Measurements from ENCODE around the gene SURF6.
"Not testable (repeated sequence)": the region's sequence is repeated elsewhere in the genome, so short reads cannot be mapped to it uniquely, and the experiment has no call there.

The SURF6 gene

DNA sequence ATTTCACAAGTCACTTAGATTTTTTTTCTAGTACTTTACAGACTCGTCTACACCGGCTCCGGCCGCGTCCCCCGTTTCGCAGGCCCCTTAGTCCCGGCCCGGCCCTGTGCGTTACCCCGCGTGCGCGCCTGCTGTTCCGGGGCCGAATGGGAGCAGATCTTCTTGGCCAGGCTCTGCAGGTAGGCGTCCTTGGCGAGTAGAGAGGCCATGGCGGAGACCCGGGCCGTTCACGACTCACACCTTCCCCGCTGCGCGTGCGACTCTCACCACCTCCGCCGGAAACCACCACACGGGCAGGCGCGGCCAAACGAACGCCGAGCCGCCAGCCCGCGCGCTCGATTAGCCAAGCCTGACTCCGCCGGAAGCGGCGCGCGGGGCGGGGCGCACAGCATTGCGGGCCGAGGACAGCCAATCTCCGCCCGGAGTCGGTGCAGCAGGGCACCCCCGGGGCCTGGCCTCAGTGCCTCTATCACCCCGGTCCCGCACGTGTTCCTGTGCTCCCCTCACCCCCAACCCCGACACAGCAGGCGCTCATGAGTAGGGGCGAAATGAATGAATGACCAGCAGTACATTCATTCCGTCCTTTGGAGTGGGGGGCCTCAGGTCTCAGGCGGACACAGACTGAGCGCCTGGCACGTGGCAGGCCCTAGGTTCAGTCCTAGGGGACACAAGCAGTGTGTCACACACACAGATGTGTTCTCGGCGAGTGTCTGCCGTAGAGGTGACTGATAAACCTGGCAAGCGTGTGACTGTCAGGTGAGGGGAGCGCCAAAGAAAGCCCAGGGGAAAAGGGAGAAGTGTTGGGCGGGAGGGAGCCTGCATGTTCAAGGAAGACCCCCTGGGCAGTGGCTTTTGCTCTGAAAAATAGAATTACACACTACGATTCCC, at the start of gene SURF6:
SURF6 (minus strand) TSS at position 265 of the 888 bp plus-strand sequence; CDS start at position 209, 56 bp downstream.
- DNase-seq = peak; percentile 96

DNA sequence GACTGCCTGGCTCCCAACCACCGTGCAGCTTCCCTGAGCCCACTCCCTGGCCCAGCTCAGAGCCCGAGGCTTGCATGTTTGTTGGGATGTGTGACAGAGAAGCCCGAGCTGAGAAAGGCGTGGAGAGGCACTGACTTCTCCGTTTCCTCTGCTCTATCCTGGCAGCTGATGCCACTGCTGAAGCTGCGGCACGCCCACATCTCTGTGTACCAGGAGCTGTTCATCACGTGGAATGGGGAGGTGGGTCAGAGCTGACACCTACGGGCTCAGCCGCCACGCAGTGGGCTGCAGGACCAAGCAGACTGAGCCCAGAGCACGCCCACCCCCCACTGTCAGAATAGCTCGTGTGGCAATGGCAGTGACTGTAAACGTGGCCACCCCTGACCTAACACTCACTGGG, 49.5 kb upstream of the SURF6 start:
- no peak for DNase-seq

DNA sequence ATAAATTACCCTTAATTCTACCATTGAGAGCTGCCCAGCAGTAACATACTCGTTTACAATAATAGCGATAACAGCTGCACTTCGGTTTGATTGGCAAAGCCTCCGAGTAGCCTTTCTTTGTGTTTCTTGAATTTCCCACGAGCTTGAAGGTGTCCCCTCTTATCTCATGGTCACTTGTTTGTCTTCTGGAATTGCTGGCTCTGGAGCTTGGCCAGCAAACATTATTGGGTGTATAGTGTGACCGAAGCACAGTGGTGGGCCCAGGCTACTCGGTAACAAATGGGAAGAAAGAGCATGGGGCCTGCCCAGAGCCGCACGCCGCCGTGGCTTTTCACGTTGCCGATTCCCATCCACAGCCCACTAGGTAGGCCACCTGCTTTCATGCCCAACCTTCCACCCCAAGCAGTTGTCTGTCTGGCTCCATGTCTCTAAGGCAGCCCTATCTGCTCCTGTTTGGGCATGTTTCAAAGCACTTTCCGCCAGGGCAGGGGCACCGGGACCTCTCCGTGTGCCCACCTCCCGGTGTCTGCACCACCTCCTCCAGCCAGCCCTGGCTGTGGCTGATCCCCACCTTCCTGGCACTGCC, 48.8 kb upstream of the SURF6 start:
- no peak for DNase-seq

DNA sequence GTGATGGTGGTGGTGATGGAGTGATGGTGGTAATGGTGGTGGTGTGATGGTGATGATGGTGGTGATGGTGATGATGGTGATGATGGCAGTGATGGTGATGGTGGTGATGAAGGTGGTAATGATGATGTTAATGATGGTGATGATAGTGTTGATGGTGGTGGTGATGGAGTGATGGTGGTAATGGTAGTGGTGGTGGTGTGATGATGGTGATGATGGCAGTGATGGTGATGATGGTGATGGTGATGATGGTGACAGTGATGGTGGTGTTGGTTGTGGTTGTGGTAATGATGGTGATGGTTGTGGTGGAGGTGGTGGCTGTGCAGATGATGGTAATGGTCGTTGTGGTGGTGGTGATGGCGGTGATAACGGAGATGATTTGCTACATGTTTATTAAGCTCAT, 47.5 kb upstream of the SURF6 start:
- no peak for DNase-seq

DNA sequence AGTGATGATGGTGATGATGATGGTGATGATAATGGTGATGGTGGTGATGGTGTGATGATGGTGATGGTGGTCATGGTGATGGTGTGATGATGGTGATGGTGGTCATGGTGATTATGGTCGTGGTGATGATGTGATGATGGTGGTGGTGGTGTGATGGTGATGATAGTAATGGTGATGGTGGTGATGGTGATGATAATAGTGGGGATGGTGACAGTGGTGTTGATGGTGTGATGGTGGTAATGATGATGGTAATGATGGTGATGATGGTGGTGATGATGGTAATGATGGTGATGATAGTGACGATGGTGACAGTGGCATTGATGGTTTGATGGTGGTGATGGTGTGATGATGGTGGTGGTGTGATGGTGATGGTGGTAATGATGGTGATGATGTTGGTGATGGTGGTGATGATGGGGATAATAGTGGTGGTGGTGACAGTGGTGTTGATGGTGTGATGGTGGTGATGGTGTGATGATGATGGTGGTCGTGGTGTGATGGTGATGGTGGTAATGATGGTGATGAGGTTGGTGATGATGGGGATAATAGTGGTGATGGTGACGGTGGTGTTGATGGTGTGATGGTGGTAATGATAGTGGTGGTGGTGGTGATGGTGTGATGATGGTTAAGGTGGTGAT, 46.6 kb upstream of the SURF6 start:
- DNase-seq = no peak

DNA sequence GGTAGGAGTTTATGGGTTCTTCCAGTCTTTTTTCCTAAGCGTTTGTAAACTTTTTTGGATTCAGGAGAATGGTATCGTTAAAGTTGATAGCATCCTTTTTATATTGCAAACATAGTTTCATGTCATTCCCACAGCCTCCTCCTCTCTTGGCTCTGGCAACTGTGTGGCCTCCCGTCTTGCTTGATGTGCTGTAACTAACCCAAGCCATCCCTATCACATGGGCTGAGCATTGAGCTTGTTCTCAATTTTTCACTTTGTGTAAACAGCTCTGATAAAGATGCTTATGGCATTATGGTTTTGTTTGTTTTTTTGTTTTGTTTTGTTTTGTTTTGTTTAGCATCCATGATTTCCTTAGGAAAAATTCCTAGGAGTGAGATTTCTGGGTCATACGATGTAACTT, 44.7 kb upstream of the SURF6 start:
- no peak for DNase-seq

DNA sequence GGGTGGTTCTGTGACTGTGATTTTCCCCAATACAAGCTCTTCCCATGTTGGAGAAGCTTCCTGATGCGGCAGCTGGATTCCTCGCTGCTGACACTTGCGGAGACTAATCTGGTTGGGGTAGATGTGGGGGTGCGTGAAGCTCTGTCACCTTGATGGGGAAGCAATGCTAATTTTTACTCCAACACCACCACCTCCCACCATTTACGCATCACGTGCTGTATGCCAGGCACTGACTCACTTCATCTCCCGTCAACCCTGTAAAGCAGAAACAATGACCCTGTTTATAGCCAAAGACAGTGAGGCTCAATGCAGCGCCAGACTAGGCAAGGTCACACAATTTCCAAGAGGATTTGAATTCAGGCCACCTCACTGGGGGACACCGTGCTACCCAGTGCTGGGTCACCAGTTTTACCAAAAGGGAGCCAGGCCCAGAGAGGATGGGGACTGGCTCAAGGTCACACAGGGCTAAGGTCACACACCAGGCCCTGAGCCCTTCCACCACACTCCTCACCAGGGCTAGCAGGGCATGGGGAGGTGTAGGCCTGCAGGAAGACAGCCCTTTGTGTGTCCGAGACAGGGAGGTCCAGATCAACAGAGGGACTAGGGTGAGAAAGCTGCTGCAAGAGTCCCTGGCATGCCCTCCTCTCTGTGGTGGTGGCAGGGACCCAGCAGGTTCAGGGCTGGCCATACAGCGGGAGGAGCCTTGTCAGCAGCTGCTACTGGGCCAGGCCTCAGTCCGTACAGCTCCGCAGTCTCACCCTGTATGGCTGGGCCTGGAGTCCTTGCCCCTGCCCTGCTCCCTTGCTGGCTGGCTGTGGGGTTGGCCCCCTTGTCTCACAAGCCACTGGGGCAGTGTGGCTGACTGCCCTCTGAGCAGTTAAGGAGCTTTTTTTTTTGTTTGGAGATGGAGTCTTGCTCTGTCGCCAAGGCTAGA, 43.4 kb upstream of the SURF6 start:
- no peak for DNase-seq

DNA sequence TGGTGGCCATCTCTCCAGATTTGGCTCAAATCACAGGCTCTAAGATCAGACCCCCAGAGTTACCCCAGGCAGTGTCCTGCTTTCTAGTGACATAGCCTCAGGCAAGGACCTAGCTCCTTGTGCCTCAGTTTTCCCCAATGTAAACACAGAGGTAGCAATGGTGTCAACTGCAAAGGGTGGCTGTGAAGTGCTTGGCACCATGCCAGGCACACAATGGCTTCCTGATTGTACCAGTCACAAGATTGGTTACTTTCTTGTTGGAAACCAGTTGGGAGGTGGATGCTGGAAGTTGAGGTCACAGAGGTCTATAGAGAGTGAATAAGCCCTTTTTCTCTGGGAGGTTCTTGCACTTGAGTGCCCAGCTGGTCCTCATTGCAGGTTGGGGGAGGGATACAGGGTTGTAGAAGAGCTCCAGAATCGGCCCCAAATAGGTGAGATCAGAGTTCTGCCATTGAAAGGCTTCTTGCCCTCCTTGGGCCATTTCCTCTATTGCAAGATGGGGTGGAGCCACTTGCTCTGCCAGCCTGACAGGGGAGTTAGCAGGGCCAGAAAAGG, 42.5 kb upstream of the SURF6 start:
- DNase-seq = no peak

DNA sequence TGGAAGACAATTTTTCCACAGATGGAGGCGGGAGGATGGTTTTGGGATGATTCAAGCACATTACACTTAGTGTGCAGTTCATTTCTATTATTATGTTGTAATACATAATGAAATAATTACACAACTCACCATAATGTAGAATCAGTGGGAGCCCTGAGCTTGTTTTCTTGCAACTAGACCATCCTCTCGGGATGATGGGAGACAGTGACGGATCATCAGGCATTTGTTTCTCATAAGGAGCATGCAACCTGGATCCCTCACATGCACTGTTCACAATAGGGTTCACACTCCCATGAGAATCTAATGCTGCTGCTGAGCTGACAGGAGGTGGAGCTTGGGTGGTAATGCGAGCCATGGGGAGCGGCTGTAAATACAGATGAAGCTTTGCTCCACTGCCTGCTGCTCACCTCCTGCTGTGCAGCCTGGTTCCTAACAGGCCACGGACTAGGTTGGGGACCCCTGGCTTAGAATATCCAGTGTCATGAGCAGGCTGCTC, 41.8 kb upstream of the SURF6 start:
- DNase-seq = no peak

DNA sequence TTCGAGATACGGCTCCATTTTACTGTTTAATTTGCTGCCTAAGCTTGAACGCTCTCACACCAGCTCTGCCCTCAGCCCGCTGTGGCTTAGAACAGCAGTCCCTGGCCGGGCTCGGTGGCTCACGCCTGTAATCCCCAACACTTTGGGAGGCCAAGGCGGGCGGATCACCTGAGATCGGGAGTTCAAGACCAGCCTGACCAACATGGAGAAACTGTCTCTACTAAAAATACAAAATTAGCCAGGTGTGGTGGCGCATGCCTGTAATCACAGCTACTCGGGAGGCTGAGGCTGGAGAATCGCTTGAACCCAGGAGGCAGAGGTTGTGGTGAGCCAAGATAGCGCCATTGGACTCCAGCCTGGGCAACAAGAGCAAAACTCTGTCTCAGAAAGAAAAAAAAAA, 41.3 kb upstream of the SURF6 start:
- not testable (repeated sequence) for DNase-seq

DNA sequence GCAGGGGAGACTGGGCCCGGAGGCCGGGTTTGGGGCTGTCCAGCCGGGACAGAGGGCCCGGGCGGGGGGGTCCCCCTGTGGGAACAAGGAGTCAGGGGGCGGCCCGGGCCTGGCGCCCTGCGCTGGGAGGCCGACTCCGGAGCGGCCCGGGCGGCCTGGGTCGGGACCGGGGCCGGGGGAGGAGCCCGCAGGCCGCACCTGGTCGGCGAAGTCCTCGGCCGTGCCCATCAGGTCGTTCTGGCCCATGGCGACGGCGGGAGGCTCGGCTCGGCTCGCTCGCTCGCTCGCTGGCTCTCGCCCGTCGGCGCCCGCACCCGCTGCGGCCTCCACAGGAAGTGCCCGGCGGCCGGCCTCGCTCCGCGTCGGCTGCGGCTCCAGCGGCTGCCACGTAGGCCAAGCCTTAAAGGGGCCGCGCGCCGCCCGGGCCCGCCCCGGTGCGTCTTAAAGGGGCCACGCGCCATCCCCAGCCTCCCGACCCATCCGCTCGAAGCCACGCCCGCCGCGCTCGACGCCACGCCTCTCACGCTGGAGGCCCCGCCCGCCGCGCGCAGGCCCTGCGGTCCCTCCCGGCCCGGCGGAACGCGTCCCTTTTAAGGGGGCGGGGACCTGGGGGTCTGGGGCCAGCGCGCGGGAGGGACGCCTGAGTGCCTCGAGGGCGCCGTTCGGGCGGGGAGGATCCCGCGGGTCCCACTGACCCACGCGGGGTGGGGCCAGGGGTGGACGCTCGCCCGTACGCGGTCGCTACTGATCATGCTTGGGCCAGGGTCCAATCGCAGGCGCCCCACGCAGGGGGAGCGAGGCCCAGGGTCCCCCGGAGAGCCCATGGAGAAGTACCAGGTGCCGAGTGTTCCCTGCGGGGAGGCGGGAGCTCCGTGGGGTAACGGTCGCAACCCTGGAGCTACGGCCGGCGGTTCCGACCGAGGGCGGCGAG, 40.0 kb upstream of the SURF6 start, which contains the start of the genes STKLD1 and SURF4:
STKLD1 (plus strand) TSS at position 643 of the 931 bp plus-strand sequence; CDS start at position 751, 108 bp downstream.
SURF4 (minus strand) TSS at position 337 of the 931 bp plus-strand sequence; CDS start at position 246, 91 bp downstream.
- peak; percentile 97 for DNase-seq

DNA sequence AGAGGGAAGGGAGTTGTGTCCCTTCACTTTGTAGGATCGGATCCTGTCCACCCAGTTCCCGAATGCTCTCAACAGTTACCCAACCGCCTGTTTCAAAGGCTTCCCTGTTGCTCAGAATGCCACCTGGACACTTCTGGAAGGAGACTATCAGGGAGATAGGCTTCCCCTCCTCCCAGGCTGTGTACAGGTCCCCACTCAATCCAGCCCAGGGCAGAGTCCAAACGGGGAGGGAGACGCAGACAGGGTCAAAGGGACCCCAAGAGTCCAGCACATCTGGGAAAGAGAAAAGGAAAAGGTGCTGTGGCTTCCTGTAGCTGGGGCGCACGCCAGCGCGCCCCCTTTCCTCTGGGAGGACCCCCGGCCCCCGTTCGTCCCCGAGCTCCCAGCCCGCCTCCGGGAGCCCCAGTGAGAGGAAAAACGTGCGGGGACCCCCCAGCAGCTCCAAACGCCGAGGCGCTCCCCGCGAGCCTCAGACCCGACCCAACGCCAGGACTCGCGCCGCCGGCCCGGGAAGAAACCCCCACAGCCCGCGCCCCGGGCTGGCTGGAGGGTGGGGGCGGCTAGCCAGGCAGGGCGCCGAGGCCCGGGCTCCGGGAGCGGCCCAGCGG, 39.2 kb upstream of the SURF6 start:
- DNase-seq = no peak

DNA sequence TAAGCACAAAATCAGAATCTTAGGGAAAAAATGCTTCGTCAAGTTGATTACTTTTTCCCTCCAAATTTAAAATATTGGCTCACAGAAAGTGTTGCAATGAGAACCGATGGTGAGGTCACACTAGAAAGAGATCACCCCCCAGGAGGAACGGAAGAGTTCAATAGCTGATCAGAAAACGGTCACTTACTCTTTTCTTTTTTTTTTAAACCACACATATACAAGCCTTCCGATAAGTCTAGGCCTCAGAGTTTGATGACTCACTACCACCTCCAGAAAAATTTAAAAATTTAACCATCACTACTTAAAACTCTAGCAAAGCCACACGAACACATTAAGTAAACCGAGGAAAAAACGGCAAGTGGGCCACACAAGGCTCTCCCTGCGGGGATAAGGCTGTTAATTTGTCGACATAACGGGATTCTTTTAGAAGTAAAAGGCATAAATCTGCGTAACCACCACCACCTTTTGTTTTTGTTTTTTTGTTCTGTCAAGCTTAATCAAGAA, 38.7 kb upstream of the SURF6 start:
- peak; percentile 77 for DNase-seq

DNA sequence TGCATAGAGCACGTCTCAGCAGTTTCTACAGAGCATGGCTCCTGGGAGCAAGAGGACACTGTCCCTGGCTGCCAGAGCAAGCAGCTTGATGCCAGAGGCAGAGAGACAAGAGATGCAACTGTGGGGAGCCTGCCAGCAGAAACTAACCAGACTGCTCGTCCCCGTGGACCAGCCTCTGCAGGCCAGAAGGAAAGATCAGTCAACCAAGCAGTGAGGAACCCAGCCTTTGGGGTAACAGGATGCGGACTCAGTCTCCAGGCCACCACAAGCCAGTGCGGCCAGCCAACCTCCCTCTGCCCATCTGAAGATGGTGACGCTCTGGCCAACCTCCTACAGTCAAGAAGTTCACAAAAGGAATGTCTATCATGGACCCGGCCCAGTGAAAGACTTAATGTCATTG, 36.2 kb upstream of the SURF6 start:
- DNase-seq = no peak

DNA sequence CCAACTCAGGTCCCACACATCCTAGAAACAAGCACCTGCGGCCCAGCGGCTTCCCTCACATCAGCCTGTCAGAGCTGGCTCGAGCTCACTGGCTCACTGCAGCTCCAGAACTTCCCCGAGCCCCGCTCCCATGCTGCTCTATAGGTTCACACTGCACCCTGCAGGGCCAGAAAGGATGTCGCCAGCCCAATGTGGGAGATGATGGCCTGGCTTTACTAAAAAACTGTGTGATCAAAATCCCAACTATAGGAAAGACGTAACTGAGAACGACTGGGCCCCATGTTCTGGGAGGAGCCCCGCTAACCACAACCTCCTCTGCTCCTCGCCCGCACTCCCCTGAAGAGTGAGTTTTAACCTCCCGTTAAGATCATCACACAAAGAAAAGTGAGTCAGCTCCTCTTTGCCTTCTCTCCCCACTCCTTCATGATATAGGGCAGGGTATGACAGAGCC, 35.3 kb upstream of the SURF6 start:
- DNase-seq = peak; percentile 91

DNA sequence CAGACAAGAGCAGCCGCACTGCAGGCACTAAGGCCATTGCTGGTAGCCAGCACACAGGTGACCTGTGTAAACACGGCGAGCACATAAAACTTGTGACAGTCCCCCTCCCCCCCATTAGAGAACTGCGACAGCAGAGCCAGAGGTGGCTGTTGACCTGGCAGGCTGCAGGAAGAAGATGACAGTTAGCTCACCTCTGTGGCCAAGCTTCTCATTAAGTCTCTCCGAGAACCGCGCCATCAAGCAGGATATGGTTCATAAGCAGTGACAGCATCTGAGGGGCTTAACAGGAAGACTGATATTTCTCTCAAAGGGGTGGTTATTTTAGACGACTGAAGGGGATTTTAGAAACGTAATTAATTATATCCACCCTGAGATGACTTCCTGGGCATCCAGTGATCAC, 34.7 kb upstream of the SURF6 start:
- peak; percentile 75 for DNase-seq

DNA sequence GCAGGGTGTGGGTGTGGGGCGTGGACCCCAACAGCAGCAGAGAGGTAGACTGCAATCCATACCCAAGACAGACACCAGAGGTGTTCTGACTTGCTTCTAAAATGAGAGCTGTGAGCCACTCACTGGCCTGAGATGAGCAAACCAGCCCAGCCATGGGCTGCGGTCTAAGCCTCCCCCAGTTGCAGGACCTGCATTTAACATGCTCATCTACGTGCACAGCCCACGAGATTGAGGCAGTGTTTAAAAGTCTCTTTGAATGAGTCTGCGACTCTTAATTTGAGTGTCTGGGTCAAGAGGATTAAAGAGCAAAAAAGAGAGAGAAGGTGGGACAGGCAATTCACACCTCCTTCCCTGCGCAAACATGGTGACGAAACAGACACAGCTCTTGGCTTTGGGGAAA, 33.9 kb upstream of the SURF6 start:
- peak; percentile 71 for DNase-seq

DNA sequence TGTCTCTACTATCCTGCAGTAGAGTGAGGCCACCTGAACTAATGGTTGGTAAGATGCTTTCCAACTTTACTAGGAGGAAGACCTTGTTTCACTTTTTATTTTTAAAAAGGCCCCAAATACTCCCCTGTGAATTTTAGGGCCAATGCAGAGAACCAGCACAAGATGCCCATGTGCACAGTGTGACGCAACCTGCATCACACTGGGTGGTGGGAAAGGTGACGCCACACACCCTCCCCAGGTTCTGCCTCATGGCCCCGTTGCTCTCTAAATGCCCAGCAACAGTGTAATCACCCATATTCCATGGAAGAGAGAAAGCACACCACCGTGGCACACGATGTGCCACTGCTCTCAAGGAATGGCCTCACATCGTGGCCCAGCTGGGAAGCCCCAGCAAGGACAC, 33.4 kb upstream of the SURF6 start:
- DNase-seq = no peak

DNA sequence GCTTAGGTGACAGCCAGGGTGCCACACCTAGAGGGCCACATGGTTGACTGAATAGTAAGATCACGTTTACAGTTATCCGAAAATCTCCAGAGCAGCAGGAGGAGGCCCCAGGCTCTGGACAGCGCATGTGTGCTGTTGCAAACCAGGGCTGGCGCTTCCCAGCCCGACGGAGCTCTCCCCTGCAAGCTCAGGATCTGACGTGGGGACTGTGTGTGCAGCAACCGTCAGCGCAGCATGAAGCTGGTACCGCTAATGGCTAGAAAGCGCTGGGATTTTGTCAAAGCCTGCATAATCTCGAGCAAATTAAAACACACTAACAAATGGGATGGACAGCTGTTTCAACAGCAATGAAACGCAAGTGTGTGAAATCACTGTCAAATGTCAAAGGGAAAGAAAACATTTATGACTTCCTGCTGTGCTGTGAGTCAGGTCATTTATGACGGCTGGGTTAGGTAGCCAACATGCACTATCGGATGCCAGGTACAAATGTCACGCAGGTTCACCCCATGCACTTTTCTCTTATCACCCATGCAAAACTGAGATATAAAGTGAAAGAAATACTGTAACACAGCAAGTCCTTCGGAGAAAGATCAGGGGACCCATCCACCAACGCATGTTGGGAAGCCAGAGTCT, 32.4 kb upstream of the SURF6 start:
- DNase-seq = no peak

DNA sequence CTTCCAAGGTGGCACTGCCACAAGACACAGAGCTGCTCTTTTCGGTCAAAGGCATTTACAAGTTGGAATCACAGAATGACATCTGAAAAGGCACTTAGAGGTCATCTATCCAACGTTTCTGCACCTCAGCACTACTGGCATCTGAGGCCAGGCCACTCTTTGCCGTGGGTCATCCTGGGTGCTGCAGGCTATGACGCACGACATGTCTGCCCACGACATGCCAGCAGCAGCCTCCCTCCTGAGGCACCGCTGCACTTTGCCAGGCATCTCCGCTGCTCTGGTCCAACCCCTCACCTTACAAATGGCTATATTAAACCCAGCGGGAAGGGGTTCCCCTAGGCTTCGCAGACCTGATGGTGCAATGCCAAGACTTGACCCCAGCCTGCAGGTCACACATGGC, 31.8 kb upstream of the SURF6 start:
- DNase-seq = no peak

Data from activated CD4-positive, alpha-beta T cell treated with anti-CD3 and anti-CD28 coated beads, Interleukin-10, Interleukin-2, amounts not matched to agents 100 ng/mL and 50 ng/mL, durations not matched to agents 16 hours and 8 hours (primary cell).